Measurements from ENCODE around the gene OR51G2.

DNA sequence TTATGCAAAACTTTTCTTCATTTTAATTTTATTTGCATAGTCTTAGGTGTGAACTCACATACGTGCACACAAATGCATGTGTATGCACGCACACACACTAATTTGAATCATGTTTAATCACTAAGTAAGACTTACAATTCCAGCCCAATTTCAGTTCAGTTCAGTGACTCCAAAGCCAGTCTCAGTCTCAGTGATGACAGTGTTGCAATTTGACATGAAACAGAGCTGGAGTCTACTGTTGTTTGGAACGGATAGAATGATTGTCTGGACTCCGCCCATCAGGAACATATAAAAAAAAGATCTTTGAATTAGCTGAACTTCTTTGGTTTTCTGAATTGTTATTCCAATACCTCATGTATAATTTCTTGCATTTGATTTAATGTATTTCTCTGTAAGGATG is 55.3 kb downstream of the OR51G2 start:
- TF ChIP-seq, protein P1, sequence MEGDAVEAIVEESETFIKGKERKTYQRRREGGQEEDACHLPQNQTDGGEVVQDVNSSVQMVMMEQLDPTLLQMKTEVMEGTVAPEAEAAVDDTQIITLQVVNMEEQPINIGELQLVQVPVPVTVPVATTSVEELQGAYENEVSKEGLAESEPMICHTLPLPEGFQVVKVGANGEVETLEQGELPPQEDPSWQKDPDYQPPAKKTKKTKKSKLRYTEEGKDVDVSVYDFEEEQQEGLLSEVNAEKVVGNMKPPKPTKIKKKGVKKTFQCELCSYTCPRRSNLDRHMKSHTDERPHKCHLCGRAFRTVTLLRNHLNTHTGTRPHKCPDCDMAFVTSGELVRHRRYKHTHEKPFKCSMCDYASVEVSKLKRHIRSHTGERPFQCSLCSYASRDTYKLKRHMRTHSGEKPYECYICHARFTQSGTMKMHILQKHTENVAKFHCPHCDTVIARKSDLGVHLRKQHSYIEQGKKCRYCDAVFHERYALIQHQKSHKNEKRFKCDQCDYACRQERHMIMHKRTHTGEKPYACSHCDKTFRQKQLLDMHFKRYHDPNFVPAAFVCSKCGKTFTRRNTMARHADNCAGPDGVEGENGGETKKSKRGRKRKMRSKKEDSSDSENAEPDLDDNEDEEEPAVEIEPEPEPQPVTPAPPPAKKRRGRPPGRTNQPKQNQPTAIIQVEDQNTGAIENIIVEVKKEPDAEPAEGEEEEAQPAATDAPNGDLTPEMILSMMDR (conservative IDR thresholded peaks at IDR 0.05; ENCODE audit: low read depth, low read length) = no peak
- TF ChIP-seq EZH2 (IDR thresholded peaks at IDR 0.05; ENCODE audit: low read length, unreplicated experiment) = no peak

Data from PC-3 (cell line).